ENCODE measurements around the gene CRYL1. TPM values are rescaled to one million over a fixed set of nuclear protein-coding genes. Genes with fewer than 3 reads are reported as not detected.

Gene CRYL1
- total and polyA plus RNA-seq, 9 of the 15 experiments (the other 6 are each of a cell fraction or from before 2014, with no cell fraction given), result 1.0 to 6.9 (median 2.4) TPM

DNA sequence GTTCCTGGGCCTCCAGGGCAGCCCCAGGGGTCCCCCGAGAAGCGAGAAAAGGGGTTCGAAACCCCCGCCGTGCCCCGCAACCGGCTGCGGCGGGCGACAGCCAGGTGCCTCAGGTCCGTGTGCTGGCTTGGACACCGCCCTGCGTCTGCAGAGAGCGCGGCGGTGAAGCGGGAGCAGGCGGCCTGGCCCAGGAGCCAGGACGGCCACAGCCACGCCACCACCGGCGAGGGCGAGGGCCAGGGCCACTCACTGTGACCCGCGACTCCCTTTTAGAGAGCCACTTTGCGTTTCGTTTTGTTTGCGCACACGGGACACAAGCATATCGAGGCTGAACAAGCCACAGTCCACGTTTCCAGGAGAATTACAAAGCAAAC is 110.4 kb downstream of the CRYL1 start:
- ATAC-seq (no peak), FAIRE-seq (no peak), DNase-seq (ENCODE audit: extremely low read depth in 1 of 4, low spot score in 3 of 4) (no peak)
- ChIA-PET CTCF (ENCODE audit: low intra/inter-chr PET ratio) (no interaction called here), POLR2A (no interaction called here)
- Histone ChIP-seq H3K27me3 (ENCODE audit: control insufficient read depth in 2 of 2, insufficient read depth in 2 of 2, low read length in 2 of 2) (peaks cover 7 to 41% of the 10 kb centered on the region in 2 experiments; a peak in 3 of 5 replicates), H3K9ac (ENCODE audit: insufficient read depth in 1 of 2, low read depth in 2 of 2, low read length in 2 of 2) (no peak overlapping the region), H3K9me1 (ENCODE audit: control insufficient read depth, insufficient read depth, low read length) (no peaks in the 10 kb centered on the region), H3K9me3 (replicated peaks; ENCODE audit: control insufficient read depth, insufficient read depth, low read depth, low read length) (no peaks in the 10 kb centered on the region), H3K79me2 (ENCODE audit: control insufficient read depth, insufficient read depth, low read length) (no peaks in the 10 kb centered on the region), H3K27ac (ENCODE audit: extremely low read depth, low read depth, low read length) (no peak overlapping the region), H3K4me2 (ENCODE audit: insufficient read depth, low read length) (no peak overlapping the region), H3K4me3 (no peak overlapping the region), H3K4me1 (replicated peaks in 1 of 2; ENCODE audit: control insufficient read depth in 2 of 2, insufficient read depth in 2 of 2, low read length in 2 of 2) (peaks cover 0 to 9% of the 10 kb centered on the region in 2 experiments; a peak in 1 of 5 replicates), H4K20me1 (replicated peaks; ENCODE audit: control insufficient read depth, insufficient read depth, low read length) (no peaks in the 10 kb centered on the region), H3K36me3 (ENCODE audit: control insufficient read depth, insufficient read depth, low read length) (no peaks in the 10 kb centered on the region), H2AFZ (ENCODE audit: low read depth, low read length) (no peak overlapping the region)
- intact Hi-C loops (cut with micrococcal nuclease) (no loop called here), in situ Hi-C loops (cut with MboI) (no loop called here)
- 23% methylated on average over 23 of the region's 31 CpGs for WGBS (ENCODE audit: insufficient coverage, low coverage, missing lambda C conversion rate)
- no TSS peak for BruUV-seq (replicated peaks)
- TF ChIP-seq, protein P1, sequence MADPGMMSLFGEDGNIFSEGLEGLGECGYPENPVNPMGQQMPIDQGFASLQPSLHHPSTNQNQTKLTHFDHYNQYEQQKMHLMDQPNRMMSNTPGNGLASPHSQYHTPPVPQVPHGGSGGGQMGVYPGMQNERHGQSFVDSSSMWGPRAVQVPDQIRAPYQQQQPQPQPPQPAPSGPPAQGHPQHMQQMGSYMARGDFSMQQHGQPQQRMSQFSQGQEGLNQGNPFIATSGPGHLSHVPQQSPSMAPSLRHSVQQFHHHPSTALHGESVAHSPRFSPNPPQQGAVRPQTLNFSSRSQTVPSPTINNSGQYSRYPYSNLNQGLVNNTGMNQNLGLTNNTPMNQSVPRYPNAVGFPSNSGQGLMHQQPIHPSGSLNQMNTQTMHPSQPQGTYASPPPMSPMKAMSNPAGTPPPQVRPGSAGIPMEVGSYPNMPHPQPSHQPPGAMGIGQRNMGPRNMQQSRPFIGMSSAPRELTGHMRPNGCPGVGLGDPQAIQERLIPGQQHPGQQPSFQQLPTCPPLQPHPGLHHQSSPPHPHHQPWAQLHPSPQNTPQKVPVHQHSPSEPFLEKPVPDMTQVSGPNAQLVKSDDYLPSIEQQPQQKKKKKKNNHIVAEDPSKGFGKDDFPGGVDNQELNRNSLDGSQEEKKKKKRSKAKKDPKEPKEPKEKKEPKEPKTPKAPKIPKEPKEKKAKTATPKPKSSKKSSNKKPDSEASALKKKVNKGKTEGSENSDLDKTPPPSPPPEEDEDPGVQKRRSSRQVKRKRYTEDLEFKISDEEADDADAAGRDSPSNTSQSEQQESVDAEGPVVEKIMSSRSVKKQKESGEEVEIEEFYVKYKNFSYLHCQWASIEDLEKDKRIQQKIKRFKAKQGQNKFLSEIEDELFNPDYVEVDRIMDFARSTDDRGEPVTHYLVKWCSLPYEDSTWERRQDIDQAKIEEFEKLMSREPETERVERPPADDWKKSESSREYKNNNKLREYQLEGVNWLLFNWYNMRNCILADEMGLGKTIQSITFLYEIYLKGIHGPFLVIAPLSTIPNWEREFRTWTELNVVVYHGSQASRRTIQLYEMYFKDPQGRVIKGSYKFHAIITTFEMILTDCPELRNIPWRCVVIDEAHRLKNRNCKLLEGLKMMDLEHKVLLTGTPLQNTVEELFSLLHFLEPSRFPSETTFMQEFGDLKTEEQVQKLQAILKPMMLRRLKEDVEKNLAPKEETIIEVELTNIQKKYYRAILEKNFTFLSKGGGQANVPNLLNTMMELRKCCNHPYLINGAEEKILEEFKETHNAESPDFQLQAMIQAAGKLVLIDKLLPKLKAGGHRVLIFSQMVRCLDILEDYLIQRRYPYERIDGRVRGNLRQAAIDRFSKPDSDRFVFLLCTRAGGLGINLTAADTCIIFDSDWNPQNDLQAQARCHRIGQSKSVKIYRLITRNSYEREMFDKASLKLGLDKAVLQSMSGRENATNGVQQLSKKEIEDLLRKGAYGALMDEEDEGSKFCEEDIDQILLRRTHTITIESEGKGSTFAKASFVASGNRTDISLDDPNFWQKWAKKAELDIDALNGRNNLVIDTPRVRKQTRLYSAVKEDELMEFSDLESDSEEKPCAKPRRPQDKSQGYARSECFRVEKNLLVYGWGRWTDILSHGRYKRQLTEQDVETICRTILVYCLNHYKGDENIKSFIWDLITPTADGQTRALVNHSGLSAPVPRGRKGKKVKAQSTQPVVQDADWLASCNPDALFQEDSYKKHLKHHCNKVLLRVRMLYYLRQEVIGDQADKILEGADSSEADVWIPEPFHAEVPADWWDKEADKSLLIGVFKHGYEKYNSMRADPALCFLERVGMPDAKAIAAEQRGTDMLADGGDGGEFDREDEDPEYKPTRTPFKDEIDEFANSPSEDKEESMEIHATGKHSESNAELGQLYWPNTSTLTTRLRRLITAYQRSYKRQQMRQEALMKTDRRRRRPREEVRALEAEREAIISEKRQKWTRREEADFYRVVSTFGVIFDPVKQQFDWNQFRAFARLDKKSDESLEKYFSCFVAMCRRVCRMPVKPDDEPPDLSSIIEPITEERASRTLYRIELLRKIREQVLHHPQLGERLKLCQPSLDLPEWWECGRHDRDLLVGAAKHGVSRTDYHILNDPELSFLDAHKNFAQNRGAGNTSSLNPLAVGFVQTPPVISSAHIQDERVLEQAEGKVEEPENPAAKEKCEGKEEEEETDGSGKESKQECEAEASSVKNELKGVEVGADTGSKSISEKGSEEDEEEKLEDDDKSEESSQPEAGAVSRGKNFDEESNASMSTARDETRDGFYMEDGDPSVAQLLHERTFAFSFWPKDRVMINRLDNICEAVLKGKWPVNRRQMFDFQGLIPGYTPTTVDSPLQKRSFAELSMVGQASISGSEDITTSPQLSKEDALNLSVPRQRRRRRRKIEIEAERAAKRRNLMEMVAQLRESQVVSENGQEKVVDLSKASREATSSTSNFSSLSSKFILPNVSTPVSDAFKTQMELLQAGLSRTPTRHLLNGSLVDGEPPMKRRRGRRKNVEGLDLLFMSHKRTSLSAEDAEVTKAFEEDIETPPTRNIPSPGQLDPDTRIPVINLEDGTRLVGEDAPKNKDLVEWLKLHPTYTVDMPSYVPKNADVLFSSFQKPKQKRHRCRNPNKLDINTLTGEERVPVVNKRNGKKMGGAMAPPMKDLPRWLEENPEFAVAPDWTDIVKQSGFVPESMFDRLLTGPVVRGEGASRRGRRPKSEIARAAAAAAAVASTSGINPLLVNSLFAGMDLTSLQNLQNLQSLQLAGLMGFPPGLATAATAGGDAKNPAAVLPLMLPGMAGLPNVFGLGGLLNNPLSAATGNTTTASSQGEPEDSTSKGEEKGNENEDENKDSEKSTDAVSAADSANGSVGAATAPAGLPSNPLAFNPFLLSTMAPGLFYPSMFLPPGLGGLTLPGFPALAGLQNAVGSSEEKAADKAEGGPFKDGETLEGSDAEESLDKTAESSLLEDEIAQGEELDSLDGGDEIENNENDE (IDR thresholded peaks at IDR 0.05; ENCODE audit: low read depth, low read length), result no peak
- no peak for TF ChIP-seq YBX1 (IDR thresholded peaks at IDR 0.05)
- TF ChIP-seq, protein P2, sequence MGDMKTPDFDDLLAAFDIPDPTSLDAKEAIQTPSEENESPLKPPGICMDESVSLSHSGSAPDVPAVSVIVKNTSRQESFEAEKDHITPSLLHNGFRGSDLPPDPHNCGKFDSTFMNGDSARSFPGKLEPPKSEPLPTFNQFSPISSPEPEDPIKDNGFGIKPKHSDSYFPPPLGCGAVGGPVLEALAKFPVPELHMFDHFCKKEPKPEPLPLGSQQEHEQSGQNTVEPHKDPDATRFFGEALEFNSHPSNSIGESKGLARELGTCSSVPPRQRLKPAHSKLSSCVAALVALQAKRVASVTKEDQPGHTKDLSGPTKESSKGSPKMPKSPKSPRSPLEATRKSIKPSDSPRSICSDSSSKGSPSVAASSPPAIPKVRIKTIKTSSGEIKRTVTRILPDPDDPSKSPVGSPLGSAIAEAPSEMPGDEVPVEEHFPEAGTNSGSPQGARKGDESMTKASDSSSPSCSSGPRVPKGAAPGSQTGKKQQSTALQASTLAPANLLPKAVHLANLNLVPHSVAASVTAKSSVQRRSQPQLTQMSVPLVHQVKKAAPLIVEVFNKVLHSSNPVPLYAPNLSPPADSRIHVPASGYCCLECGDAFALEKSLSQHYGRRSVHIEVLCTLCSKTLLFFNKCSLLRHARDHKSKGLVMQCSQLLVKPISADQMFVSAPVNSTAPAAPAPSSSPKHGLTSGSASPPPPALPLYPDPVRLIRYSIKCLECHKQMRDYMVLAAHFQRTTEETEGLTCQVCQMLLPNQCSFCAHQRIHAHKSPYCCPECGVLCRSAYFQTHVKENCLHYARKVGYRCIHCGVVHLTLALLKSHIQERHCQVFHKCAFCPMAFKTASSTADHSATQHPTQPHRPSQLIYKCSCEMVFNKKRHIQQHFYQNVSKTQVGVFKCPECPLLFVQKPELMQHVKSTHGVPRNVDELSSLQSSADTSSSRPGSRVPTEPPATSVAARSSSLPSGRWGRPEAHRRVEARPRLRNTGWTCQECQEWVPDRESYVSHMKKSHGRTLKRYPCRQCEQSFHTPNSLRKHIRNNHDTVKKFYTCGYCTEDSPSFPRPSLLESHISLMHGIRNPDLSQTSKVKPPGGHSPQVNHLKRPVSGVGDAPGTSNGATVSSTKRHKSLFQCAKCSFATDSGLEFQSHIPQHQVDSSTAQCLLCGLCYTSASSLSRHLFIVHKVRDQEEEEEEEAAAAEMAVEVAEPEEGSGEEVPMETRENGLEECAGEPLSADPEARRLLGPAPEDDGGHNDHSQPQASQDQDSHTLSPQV (IDR thresholded peaks at IDR 0.05), result no peak
- TF ChIP-seq, protein P3, sequence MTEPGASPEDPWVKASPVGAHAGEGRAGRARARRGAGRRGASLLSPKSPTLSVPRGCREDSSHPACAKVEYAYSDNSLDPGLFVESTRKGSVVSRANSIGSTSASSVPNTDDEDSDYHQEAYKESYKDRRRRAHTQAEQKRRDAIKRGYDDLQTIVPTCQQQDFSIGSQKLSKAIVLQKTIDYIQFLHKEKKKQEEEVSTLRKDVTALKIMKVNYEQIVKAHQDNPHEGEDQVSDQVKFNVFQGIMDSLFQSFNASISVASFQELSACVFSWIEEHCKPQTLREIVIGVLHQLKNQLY (CRISPR knock-in tag; conservative IDR thresholded peaks at IDR 0.05), result no peak
- TF ChIP-seq SRF (CRISPR knock-in tag; IDR thresholded peaks at IDR 0.05), result no peak
- no peak for TF ChIP-seq MIER1 (IDR thresholded peaks at IDR 0.05; ENCODE audit: low read depth)

Data from K562 (cell line).